ENCODE data around the gene NALCN. TPM values are rescaled to one million over a fixed set of nuclear protein-coding genes. Genes with fewer than 3 reads are reported as not detected.

The NALCN gene
- total and polyA plus RNA-seq, 7 experiments from 2014 or later, result not detected

DNA sequence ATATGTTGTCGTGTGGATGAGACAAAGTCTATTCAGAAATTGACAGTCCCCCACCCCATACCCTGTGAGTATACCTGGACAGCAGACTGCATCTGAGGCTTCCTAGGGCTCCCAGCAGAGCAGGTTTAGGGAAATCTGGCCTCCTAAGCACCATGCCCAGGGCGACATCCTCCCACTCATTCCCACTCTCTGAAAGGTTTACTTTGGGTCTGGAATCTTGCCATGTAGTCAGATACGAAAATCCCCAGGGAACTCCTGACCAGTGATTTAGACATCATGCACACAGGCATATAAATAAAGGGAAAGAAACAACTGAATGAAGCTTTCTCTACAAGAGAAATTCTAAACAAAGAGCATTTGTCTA is 717 bp upstream of the NALCN start:
- no peak overlapping the region for H3K4me3 ChIP-seq (ENCODE audit: low read length)
- Mint-ChIP-seq H3K27me3 (peaks cover 38 to 61% (median 50%) of the 10 kb centered on the region in 5 donors), H3K36me3 (no peaks in the 10 kb centered on the region), H3K4me1 (peaks cover 0 to 13% (median 5%) of the 10 kb centered on the region in 7 donors), H3K4me3 (peak overlapping the region in 7 of 10 donors; percentile 40 to 67 (median 46)), H3K9me3 (peaks cover 0 to 4% (median 0%) of the 10 kb centered on the region in 11 donors), H3K27ac (no peak overlapping the region)
- ATAC-seq, result no peak
- ChIA-PET POLR2A (no interaction called here), CTCF (no interaction called here)
- no peak overlapping the region for H3K27ac ChIP-seq (ENCODE audit: low read depth, low read length)
- intact Hi-C loops (cut with micrococcal nuclease), result no loop called here
- no peak for DNase-seq
- peaks cover under 1 to 7% of the 10 kb centered on the region in 2 donors for H3K27me3 ChIP-seq (ENCODE audit: control insufficient read depth in 2 of 2, insufficient read depth in 2 of 2, low read length in 2 of 2)
- H3K4me1 ChIP-seq (ENCODE audit: control insufficient read depth in 2 of 2, insufficient read depth in 2 of 2, low read length in 2 of 2), result no peaks in the 10 kb centered on the region
- no peaks in the 10 kb centered on the region for H3K9me3 ChIP-seq (ENCODE audit: control insufficient read depth in 2 of 3, low read length in 3 of 3)
- H3K36me3 ChIP-seq (ENCODE audit: control insufficient read depth in 2 of 3, insufficient read depth in 3 of 3, low read length in 3 of 3), result no peaks in the 10 kb centered on the region

DNA sequence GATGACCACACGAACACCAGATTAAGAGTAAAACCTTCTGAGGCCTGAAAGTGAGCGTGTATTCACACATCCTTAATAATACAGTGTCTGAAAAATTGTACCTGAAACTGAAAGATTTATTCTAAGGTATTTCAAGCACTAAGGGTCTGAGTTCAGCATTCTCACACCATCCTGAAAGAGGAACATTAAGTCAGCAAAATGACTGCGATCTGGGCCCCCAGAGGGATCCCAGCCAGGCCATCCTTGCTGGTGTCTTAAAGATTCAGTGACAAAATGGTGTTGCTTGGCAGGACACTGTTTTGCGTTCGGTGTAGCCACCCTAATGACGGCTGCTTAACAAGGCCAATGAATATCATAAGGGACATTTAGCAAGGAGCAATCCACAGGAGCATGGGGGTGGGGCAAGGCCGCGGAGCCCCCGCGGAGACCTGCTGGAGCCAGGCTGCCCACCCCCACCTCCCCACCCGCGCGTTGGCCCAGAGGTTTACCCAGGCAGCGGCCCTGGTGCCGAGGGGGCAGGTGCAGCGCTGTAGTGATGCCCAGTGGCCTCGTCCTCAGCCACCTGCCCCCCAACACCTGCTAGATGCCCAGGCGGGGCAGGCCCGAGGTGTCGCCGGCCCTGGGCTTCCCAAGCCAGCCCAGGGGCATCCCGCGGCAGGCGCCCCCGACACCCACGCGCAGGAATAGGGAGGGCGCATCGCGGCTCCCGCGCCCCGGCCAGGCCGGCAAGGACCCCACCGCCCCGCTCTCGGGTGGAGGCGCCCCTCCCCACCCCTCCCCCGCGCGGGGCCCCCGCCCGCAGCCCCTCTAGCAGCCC is 742 bp downstream of the NALCN start:
- H3K4me1 Mint-ChIP-seq, result peaks cover 0 to 13% (median 5%) of the 10 kb centered on the region in 7 donors
- H3K9me3 Mint-ChIP-seq, result peaks cover 0 to 4% (median 0%) of the 10 kb centered on the region in 11 donors
- no peaks in the 10 kb centered on the region for H3K36me3 Mint-ChIP-seq
- H3K27me3 Mint-ChIP-seq, result peaks cover 38 to 67% (median 50%) of the 10 kb centered on the region in 5 donors
- no peak for ATAC-seq
- Histone ChIP-seq H3K4me3 (ENCODE audit: low read length) (no peak overlapping the region), H3K36me3 (ENCODE audit: control insufficient read depth in 2 of 3, insufficient read depth in 3 of 3, low read length in 3 of 3) (no peaks in the 10 kb centered on the region), H3K27ac (ENCODE audit: low read depth, low read length) (no peak overlapping the region), H3K4me1 (ENCODE audit: control insufficient read depth in 2 of 2, insufficient read depth in 2 of 2, low read length in 2 of 2) (no peaks in the 10 kb centered on the region), H3K9me3 (ENCODE audit: control insufficient read depth in 2 of 3, low read length in 3 of 3) (no peaks in the 10 kb centered on the region), H3K27me3 (ENCODE audit: control insufficient read depth in 2 of 2, insufficient read depth in 2 of 2, low read length in 2 of 2) (peaks cover 3 to 7% of the 10 kb centered on the region in 2 donors)
- no peak for DNase-seq
- intact Hi-C loops (cut with micrococcal nuclease), result no loop called here
- ChIA-PET POLR2A (no interaction called here), CTCF (no interaction called here)
- H3K4me3 Mint-ChIP-seq, result peak overlapping the region in 5 of 10 donors; percentile 11 to 60 (median 25)
- H3K27ac Mint-ChIP-seq, result no peak overlapping the region

DNA sequence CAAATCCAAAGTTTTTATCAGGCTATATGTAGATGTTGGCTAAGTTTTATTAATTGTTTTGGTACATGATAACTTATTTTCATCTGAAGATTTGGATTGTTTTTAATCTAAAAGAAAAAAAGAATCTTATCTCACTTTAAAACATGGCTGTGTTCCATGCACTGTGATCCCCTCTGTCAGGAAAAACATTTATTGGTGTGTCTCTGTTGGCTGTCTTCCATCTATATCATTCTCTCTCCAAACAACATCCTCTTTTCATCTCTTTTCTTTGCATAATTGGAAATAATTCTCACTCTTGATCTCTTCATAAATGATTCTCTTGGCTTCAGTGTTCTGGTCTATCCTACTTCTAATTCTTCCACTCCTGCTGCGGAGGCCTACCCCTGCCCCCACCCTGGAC is 4.2 kb downstream of the NALCN start:
- H3K27ac Mint-ChIP-seq, result no peak overlapping the region
- Histone ChIP-seq H3K4me1 (ENCODE audit: control insufficient read depth in 2 of 2, insufficient read depth in 2 of 2, low read length in 2 of 2) (no peaks in the 10 kb centered on the region), H3K4me3 (ENCODE audit: low read length) (no peak overlapping the region), H3K9me3 (ENCODE audit: control insufficient read depth in 2 of 3, low read length in 3 of 3) (no peaks in the 10 kb centered on the region), H3K27me3 (ENCODE audit: control insufficient read depth in 2 of 2, insufficient read depth in 2 of 2, low read length in 2 of 2) (peaks cover 3 to 5% of the 10 kb centered on the region in 2 donors), H3K36me3 (ENCODE audit: control insufficient read depth in 2 of 3, insufficient read depth in 3 of 3, low read length in 3 of 3) (no peaks in the 10 kb centered on the region), H3K27ac (ENCODE audit: low read depth, low read length) (no peak overlapping the region)
- peaks cover 0 to 5% (median 0%) of the 10 kb centered on the region in 11 donors for H3K9me3 Mint-ChIP-seq
- no peaks in the 10 kb centered on the region for H3K36me3 Mint-ChIP-seq
- intact Hi-C loops (cut with micrococcal nuclease), result no loop called here
- CTCF ChIA-PET, result no interaction called here
- ATAC-seq (no peak), DNase-seq (no peak)
- POLR2A ChIA-PET, result no interaction called here
- H3K27me3 Mint-ChIP-seq, result peaks cover 22 to 57% (median 33%) of the 10 kb centered on the region in 5 donors
- H3K4me3 Mint-ChIP-seq, result no peak overlapping the region
- peaks cover 0 to 11% (median 2%) of the 10 kb centered on the region in 7 donors for H3K4me1 Mint-ChIP-seq

DNA sequence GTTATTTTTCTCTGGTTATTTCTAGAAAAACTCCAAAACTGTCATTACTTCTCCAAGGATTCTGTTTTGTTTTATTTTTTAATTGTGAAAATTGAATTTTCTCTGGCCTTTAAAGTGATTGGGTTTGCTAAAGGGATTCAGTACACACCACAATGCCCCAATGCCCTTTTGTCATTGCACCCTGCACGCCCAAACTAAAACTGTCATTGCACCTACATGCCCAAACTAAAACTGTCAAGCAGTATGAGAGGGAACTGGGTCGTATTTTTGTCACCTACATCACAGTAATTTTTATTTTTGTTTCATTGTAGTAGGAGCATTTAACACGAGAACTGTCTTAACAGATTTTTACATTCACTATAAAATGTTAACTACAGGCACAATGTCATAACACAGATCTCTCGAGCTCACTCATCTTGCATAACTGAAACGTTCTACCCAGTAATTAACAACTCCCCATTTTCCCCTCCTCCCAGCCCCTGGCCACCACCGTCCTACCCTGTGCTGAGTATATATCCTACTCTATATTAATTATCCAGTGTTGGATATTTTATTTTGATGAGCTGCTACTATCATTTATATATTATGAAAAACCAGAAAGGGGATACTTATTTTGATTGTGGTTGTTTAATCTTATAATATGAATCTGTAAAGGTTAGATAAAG is 7.2 kb downstream of the NALCN start:
- CTCF ChIA-PET, result no interaction called here
- POLR2A ChIA-PET, result no interaction called here
- no peaks in the 10 kb centered on the region for H3K36me3 Mint-ChIP-seq

DNA sequence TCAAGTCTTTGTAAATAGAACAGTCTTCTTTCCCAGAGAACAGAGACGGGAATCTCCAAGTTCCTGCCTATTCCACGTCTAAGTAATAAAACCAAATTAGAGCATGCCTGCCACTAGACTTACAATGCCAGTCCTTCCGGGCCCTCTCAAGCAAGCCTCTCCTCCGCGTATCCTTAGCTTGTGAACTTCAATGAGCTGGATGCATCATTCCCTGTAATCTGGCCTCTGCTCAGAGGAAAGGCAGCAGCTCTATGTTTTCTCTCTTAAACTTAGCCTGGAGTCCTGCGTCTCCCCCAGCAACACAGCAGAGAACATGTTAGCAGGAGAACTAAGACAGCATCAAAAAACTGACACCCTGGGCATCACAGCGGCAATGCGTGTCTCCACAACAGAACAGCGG is 8.2 kb downstream of the NALCN start:
- DNase-seq (no peak), ATAC-seq (no peak)
- Histone ChIP-seq H3K27me3 (ENCODE audit: control insufficient read depth in 2 of 2, insufficient read depth in 2 of 2, low read length in 2 of 2) (peaks cover 0 to 3% of the 10 kb centered on the region in 2 donors), H3K4me1 (ENCODE audit: control insufficient read depth in 2 of 2, insufficient read depth in 2 of 2, low read length in 2 of 2) (no peaks in the 10 kb centered on the region), H3K27ac (ENCODE audit: low read depth, low read length) (no peak overlapping the region), H3K4me3 (ENCODE audit: low read length) (no peak overlapping the region), H3K36me3 (ENCODE audit: control insufficient read depth in 2 of 3, insufficient read depth in 3 of 3, low read length in 3 of 3) (no peaks in the 10 kb centered on the region), H3K9me3 (ENCODE audit: control insufficient read depth in 2 of 3, low read length in 3 of 3) (no peaks in the 10 kb centered on the region)
- H3K4me3 Mint-ChIP-seq, result no peak overlapping the region
- H3K9me3 Mint-ChIP-seq, result peaks cover 0 to 6% (median 0%) of the 10 kb centered on the region in 11 donors
- no peak overlapping the region for H3K27ac Mint-ChIP-seq
- CTCF ChIA-PET, result no interaction called here
- H3K27me3 Mint-ChIP-seq, result peaks cover 0 to 43% (median 20%) of the 10 kb centered on the region in 5 donors
- no peaks in the 10 kb centered on the region for H3K36me3 Mint-ChIP-seq
- intact Hi-C loops (cut with micrococcal nuclease), result no loop called here
- H3K4me1 Mint-ChIP-seq, result no peaks in the 10 kb centered on the region
- POLR2A ChIA-PET, result no interaction called here

More for the DNA sequence above, 7.2 kb downstream of the NALCN start:
- DNase-seq, result no peak
- ATAC-seq, result no peak
- intact Hi-C loops (cut with micrococcal nuclease), result no loop called here
- Mint-ChIP-seq H3K4me3 (no peak overlapping the region), H3K9me3 (peaks cover 0 to 6% (median 0%) of the 10 kb centered on the region in 11 donors), H3K27me3 (peaks cover 2 to 47% (median 22%) of the 10 kb centered on the region in 5 donors), H3K4me1 (no peaks in the 10 kb centered on the region), H3K27ac (no peak overlapping the region)
- H3K4me3 ChIP-seq (ENCODE audit: low read length), result no peak overlapping the region
- H3K36me3 ChIP-seq (ENCODE audit: control insufficient read depth in 2 of 3, insufficient read depth in 3 of 3, low read length in 3 of 3), result no peaks in the 10 kb centered on the region
- peaks cover 0 to 3% of the 10 kb centered on the region in 2 donors for H3K27me3 ChIP-seq (ENCODE audit: control insufficient read depth in 2 of 2, insufficient read depth in 2 of 2, low read length in 2 of 2)
- H3K27ac ChIP-seq (ENCODE audit: low read depth, low read length), result no peak overlapping the region
- no peaks in the 10 kb centered on the region for H3K4me1 ChIP-seq (ENCODE audit: control insufficient read depth in 2 of 2, insufficient read depth in 2 of 2, low read length in 2 of 2)
- no peaks in the 10 kb centered on the region for H3K9me3 ChIP-seq (ENCODE audit: control insufficient read depth in 2 of 3, low read length in 3 of 3)

DNA sequence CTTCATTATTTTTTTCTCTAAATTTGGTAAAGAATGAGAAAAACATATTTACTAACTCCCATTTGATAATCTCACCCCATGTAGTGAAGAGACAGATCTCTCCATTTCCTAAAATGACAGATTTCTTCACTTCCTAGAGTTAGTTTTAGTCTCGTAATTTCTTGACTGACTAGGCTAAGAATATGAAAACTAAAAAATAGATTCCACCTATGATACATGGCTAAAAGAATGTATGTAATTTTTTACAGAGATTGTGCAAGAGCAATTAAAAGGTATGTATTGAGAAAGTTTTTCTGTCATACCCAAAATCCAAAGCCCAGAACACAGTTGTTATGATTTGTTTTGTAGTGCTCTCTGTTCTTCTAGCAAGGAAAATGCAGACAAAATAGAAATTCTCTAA is 9.5 kb downstream of the NALCN start:
- Mint-ChIP-seq H3K4me3 (no peak overlapping the region), H3K27ac (no peak overlapping the region), H3K4me1 (peaks cover 0 to 2% (median 0%) of the 10 kb centered on the region in 7 donors), H3K27me3 (peaks cover 0 to 36% (median 20%) of the 10 kb centered on the region in 5 donors), H3K9me3 (peaks cover 0 to 6% (median 0%) of the 10 kb centered on the region in 11 donors), H3K36me3 (no peaks in the 10 kb centered on the region)
- no peaks in the 10 kb centered on the region for H3K4me1 ChIP-seq (ENCODE audit: control insufficient read depth in 2 of 2, insufficient read depth in 2 of 2, low read length in 2 of 2)
- no peaks in the 10 kb centered on the region for H3K36me3 ChIP-seq (ENCODE audit: control insufficient read depth in 2 of 3, insufficient read depth in 3 of 3, low read length in 3 of 3)
- H3K4me3 ChIP-seq (ENCODE audit: low read length), result no peak overlapping the region
- no peaks in the 10 kb centered on the region for H3K9me3 ChIP-seq (ENCODE audit: control insufficient read depth in 2 of 3, low read length in 3 of 3)
- ATAC-seq (no peak), DNase-seq (no peak)
- POLR2A ChIA-PET, result no interaction called here
- H3K27ac ChIP-seq (ENCODE audit: low read depth, low read length), result no peak overlapping the region
- CTCF ChIA-PET, result no interaction called here
- peaks cover 0 to under 1% of the 10 kb centered on the region in 2 donors for H3K27me3 ChIP-seq (ENCODE audit: control insufficient read depth in 2 of 2, insufficient read depth in 2 of 2, low read length in 2 of 2)
- intact Hi-C loops (cut with micrococcal nuclease), result no loop called here

All from naive thymus-derived CD4-positive, alpha-beta T cell (primary cell).